H9 (cell line): ENCODE data around the gene TMEM151B. TPM values are rescaled to one million over a fixed set of nuclear protein-coding genes. Genes with fewer than 3 reads are reported as not detected.

Source experiments
- DNase-seq: peaks from one replicate; pipeline ENCODE4 v3.0.0-alpha.2; 2017
- H2AFZ ChIP-seq: one replicate; pipeline ENCODE4 v1.6.1; 2013; ENCODE audit warnings: mild to moderate bottlenecking, low read length, control low read depth, moderate library complexity
- H2AK5ac ChIP-seq: 2 replicates; pipeline ENCODE4 v1.6.1; 2013; ENCODE audit warnings: low read length, control low read depth, mixed read lengths; ENCODE audit not compliant: insufficient read length
- H2BK120ac ChIP-seq: one replicate; pipeline ENCODE4 v1.6.1; 2013; ENCODE audit warnings: low read depth, mild to moderate bottlenecking, low read length, control low read depth, inconsistent platforms; ENCODE audit not compliant: poor library complexity, severe bottlenecking
- H2BK12ac ChIP-seq: 2 replicates; pipeline ENCODE4 v1.6.1; 2013; ENCODE audit warnings: low read length, control low read depth, mixed read lengths, low read depth; ENCODE audit not compliant: insufficient read length
- H2BK15ac ChIP-seq: 2 replicates; pipeline ENCODE4 v1.6.1; 2013; ENCODE audit warnings: low read depth, low read length, control low read depth
- H2BK20ac ChIP-seq: one replicate; pipeline ENCODE4 v1.6.1; 2013; ENCODE audit warnings: low read depth, mild to moderate bottlenecking, low read length, control low read depth, inconsistent platforms; ENCODE audit not compliant: poor library complexity, severe bottlenecking
- H2BK5ac ChIP-seq: 2 replicates; pipeline ENCODE4 v1.6.1; 2013; ENCODE audit warnings: low read length, control low read depth, mixed read lengths; ENCODE audit not compliant: insufficient read length
- H3K14ac ChIP-seq: 2 replicates; pipeline ENCODE4 v1.6.1; 2013; ENCODE audit warnings: low read length, control low read depth; ENCODE audit not compliant: insufficient read depth
- H3K18ac ChIP-seq: 2 replicates; pipeline ENCODE4 v1.6.1; 2013; ENCODE audit warnings: low read depth, mild to moderate bottlenecking, mixed read lengths, low read length, control low read depth; ENCODE audit not compliant: insufficient read length
- H3K23ac ChIP-seq: 2 replicates; pipeline ENCODE4 v1.6.1; 2013; ENCODE audit warnings: low read length, control low read depth, mixed read lengths, low read depth; ENCODE audit not compliant: insufficient read length
- H3K23me2 ChIP-seq: 2 replicates; pipeline ENCODE4 v1.6.1; 2013; ENCODE audit warnings: low read depth, mild to moderate bottlenecking, mixed read lengths, low read length, control low read depth; ENCODE audit not compliant: insufficient read length, poor library complexity, severe bottlenecking
- H3K27ac ChIP-seq: 2 replicates; pipeline ENCODE4 v1.5.1; 2013; ENCODE audit warnings: low read length, control low read depth, mixed read lengths, low read depth; ENCODE audit not compliant: insufficient read length
- H3K27me3 ChIP-seq: 2 replicates; pipeline ENCODE4 v1.6.1; 2013; ENCODE audit warnings: low read length, control low read depth, inconsistent platforms; ENCODE audit not compliant: insufficient read depth
- H3K4ac ChIP-seq: 2 replicates; pipeline ENCODE4 v1.6.1; 2013; ENCODE audit warnings: low read depth, mild to moderate bottlenecking, control low read depth, inconsistent platforms, low read length, moderate library complexity
- H3K4me1 ChIP-seq: 2 replicates; pipeline ENCODE4 v1.6.1; 2013; ENCODE audit warnings: low read length, control low read depth, inconsistent platforms; ENCODE audit not compliant: insufficient read depth
- H3K4me2 ChIP-seq: 2 replicates; pipeline ENCODE4 v1.6.1; 2013; ENCODE audit warnings: low read length, control low read depth, mixed read lengths; ENCODE audit not compliant: insufficient read length, insufficient read depth
- H3K56ac ChIP-seq: 2 replicates; pipeline ENCODE4 v1.6.1; 2013; ENCODE audit warnings: low read depth, mild to moderate bottlenecking, mixed read lengths, low read length, control low read depth; ENCODE audit not compliant: insufficient read length
- H3K79me1 ChIP-seq: 2 replicates; pipeline ENCODE4 v1.6.1; 2013; ENCODE audit warnings: low read depth, mild to moderate bottlenecking, moderate library complexity, low read length, control low read depth, inconsistent platforms; ENCODE audit not compliant: insufficient read depth, poor library complexity, severe bottlenecking
- H3K79me2 ChIP-seq: 2 replicates; pipeline ENCODE4 v1.6.1; 2013; ENCODE audit warnings: low read length, control low read depth, inconsistent platforms; ENCODE audit not compliant: insufficient read depth
- H3K9ac ChIP-seq: 2 replicates; pipeline ENCODE4 v1.6.1; 2013; ENCODE audit warnings: low read length, control low read depth, mixed read lengths; ENCODE audit not compliant: insufficient read length; ENCODE audit errors: extremely low read depth
- H3K9me3 ChIP-seq: one replicate; pipeline ENCODE4 v1.6.1; 2013; ENCODE audit warnings: low read depth, low read length, inconsistent platforms; ENCODE audit not compliant: control insufficient read depth
- H3T11ph ChIP-seq: one replicate; pipeline ENCODE4 v1.6.1; 2013; ENCODE audit warnings: mild to moderate bottlenecking, low read length, control low read depth, inconsistent platforms
- H4K20me1 ChIP-seq: one replicate; pipeline ENCODE4 v1.6.1; 2013; ENCODE audit not compliant: control insufficient read depth, insufficient read length, insufficient read depth
- H4K5ac ChIP-seq: 2 replicates; pipeline ENCODE4 v1.6.1; 2013; ENCODE audit warnings: low read depth, mild to moderate bottlenecking, mixed read lengths, low read length, control low read depth; ENCODE audit not compliant: insufficient read length
- H4K8ac ChIP-seq: replicated peaks from 2 replicates; pipeline ENCODE4 v1.6.1; 2013; ENCODE audit warnings: low read length, control low read depth, mixed read lengths, low read depth; ENCODE audit not compliant: insufficient read length
- H4K91ac ChIP-seq: 2 replicates; pipeline ENCODE4 v1.6.1; 2013; ENCODE audit warnings: low read depth, mild to moderate bottlenecking, moderate library complexity, mixed read lengths, low read length, control low read depth; ENCODE audit not compliant: insufficient read length
- H3K27ac Mint-ChIP-seq, 3 experiments: 2 replicates in 2 of 3; 3 replicates in 1 of 3; pipeline ENCODE4 v1.8.0; 2020 to 2021; ENCODE audit warnings: mixed read lengths in 3 of 3, mild to moderate bottlenecking in 1 of 3, moderate library complexity in 1 of 3
- H3K27me3 Mint-ChIP-seq: 2 replicates; pipeline ENCODE4 v1.8.0; 2021; ENCODE audit warnings: low read depth, mild to moderate bottlenecking, moderate library complexity, mixed read lengths
- H3K36me3 Mint-ChIP-seq, 3 experiments: 2 replicates in 2 of 3; 3 replicates in 1 of 3; pipeline ENCODE4 v1.8.0; 2020 to 2021; ENCODE audit warnings: low read depth in 3 of 3, mixed read lengths in 3 of 3; ENCODE audit not compliant: insufficient read depth in 1 of 3
- H3K4me1 Mint-ChIP-seq, 2 experiments: 2 replicates each; pipeline ENCODE4 v1.8.0; 2020; ENCODE audit warnings: mixed read lengths in 2 of 2
- H3K4me3 Mint-ChIP-seq, 2 experiments: 2 replicates in 1 of 2; 3 replicates in 1 of 2; pipeline ENCODE4 v1.8.0; 2020 to 2021; ENCODE audit warnings: mild to moderate bottlenecking in 2 of 2, mixed read lengths in 2 of 2, moderate library complexity in 1 of 2
- H3K9me3 Mint-ChIP-seq, 2 experiments: 2 replicates in 1 of 2; 3 replicates in 1 of 2; pipeline ENCODE4 v1.8.0; 2020; ENCODE audit warnings: mild to moderate bottlenecking in 2 of 2, mixed read lengths in 2 of 2, moderate library complexity in 1 of 2
- WGBS: extraction: QIAGEN DNeasy Blood & Tissue Kit; methylation state at CpG from one replicate; pipeline ENCODE4 v1.1.7; 2013; ENCODE audit warnings: missing lambda C conversion rate, low lambda C conversion rate, mixed read lengths; ENCODE audit not compliant: insufficient read length; ENCODE audit errors: extremely low coverage; 5-methylcytosine and 5-hydroxymethylcytosine counted together
- total RNA-seq: library from RNA; stranded (reverse); gene quantifications from 2 replicates; pipeline ENCODE4 v1.2.1, GENCODE V29; 2021
- TF ChIP-seq, protein P1 (sequence below): fragments of 200-600 bp; sonication (generic); conservative IDR thresholded peaks from 3 replicates; pipeline ENCODE4 v1.8.0; 2021; ENCODE audit warnings: antibody characterized with exemption, mild to moderate bottlenecking

Gene TMEM151B
- total RNA-seq, 1 experiment from 2014 or later: 2.4 TPM

DNA sequence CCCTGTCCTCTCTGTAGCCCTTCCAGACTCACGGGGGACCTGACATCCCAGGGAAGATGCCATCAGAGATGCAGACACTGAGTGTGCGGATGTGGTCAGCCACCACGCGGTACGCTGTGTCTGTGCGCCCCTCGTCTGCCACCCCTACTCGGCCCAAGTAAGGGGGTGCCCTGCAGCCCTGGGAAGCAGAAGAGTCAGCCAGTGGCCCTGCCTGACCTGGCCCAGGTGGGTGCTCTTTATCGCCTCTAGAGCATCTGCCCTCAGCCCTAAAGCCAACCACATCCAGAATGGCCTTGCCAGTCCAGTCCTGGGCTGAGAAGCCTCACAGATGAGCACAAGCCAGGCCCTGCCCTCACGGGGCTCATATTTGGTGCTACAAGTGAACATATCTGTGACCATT lies 37.0 kb downstream of the TMEM151B start:
- Histone ChIP-seq H2AK5ac (no peak overlapping the region), H3K56ac (no peak overlapping the region), H4K20me1 (no peaks in the 10 kb centered on the region), H2BK120ac (no peak overlapping the region), H3K27ac (no peak overlapping the region), H3K79me1 (peaks cover 5% of the 10 kb centered on the region), H3K23me2 (no peaks in the 10 kb centered on the region), H2BK15ac (no peak overlapping the region), H3K18ac (no peak overlapping the region), H4K91ac (no peak overlapping the region), H3K14ac (no peak overlapping the region), H4K8ac (no peak overlapping the region), H3K4ac (no peak overlapping the region), H3K4me1 (no peaks in the 10 kb centered on the region), H3K4me2 (no peak overlapping the region), H2BK20ac (no peak overlapping the region), H3K9ac (no peak overlapping the region), H3T11ph (no peak overlapping the region), H2AFZ (no peak overlapping the region), H3K23ac (no peak overlapping the region), H3K27me3 (peaks cover 2% of the 10 kb centered on the region; the same call in 1 of the 2 replicates), H2BK5ac (no peak overlapping the region), H4K5ac (no peak overlapping the region), H3K9me3 (no peaks in the 10 kb centered on the region), H2BK12ac (no peak overlapping the region), H3K79me2 (peaks cover 3% of the 10 kb centered on the region; the same call in 1 of the 2 replicates)
- TF ChIP-seq, protein P1, sequence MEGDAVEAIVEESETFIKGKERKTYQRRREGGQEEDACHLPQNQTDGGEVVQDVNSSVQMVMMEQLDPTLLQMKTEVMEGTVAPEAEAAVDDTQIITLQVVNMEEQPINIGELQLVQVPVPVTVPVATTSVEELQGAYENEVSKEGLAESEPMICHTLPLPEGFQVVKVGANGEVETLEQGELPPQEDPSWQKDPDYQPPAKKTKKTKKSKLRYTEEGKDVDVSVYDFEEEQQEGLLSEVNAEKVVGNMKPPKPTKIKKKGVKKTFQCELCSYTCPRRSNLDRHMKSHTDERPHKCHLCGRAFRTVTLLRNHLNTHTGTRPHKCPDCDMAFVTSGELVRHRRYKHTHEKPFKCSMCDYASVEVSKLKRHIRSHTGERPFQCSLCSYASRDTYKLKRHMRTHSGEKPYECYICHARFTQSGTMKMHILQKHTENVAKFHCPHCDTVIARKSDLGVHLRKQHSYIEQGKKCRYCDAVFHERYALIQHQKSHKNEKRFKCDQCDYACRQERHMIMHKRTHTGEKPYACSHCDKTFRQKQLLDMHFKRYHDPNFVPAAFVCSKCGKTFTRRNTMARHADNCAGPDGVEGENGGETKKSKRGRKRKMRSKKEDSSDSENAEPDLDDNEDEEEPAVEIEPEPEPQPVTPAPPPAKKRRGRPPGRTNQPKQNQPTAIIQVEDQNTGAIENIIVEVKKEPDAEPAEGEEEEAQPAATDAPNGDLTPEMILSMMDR: no peak
- Mint-ChIP-seq H3K4me3 (no peak overlapping the region), H3K4me1 (peaks cover 7% of the 10 kb centered on the region in 2 experiments), H3K27ac (no peak overlapping the region; a peak in 1 of 7 replicates), H3K27me3 (no peaks in the 10 kb centered on the region), H3K9me3 (no peaks in the 10 kb centered on the region), H3K36me3 (peaks cover 37 to 89% (median 85%) of the 10 kb centered on the region in 3 experiments)
- no CpG with 5 or more reads among the region's 10 CpGs for WGBS
- DNase-seq: no peak
